ENCODE data around the gene POC1A. TPM values are rescaled to one million over a fixed set of nuclear protein-coding genes. Genes with fewer than 3 reads are reported as not detected.

Gene POC1A
- total and polyA plus RNA-seq, 2 donors (not counting 1 experiment from before 2014, with no cell fraction given) = 3.8 to 17.7 TPM

DNA sequence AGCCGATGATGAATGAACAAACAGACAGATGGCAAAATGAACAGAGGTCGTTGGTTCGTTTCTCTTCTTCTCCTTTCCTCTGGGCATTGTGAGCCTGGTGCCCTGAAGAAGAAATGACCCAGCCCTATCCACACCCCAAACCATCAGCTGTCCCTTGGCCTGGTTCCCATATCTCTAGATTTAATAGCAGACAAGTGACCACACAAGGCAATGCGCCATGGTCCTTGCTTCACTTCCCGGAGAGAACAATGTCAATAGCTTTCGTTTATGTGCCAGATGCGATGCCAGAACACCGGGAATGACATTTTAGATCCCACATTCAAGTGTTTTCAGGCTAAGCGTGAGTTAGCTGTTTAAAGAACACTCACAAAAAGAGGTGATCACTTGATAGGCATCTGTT lies 17.7 kb downstream of the POC1A start:
- no peak overlapping the region for H2AFZ ChIP-seq (ENCODE audit: low read length)
- no peak overlapping the region for H3K9ac ChIP-seq (ENCODE audit: insufficient read depth, low read length)
- peak in 1 of 2 donors; percentile 40 for DNase-seq (ENCODE audit: low read depth in 2 of 2)
- H3K4me3 ChIP-seq (replicated peaks in 1 of 4; ENCODE audit: control extremely low read depth in 1 of 4, insufficient read depth in 1 of 4, low read depth in 3 of 4, low read length in 4 of 4) = no peak overlapping the region
- H3K27me3 ChIP-seq (ENCODE audit: control insufficient read depth, insufficient read depth, low read length) = no peaks in the 10 kb centered on the region
- H3K9me3 ChIP-seq (ENCODE audit: control insufficient read depth, insufficient read depth, low read depth, low read length) = no peaks in the 10 kb centered on the region
- TF ChIP-seq EZH2 (IDR thresholded peaks at IDR 0.05; ENCODE audit: low read length, missing control alignments) = no peak
- TF ChIP-seq, protein P1, sequence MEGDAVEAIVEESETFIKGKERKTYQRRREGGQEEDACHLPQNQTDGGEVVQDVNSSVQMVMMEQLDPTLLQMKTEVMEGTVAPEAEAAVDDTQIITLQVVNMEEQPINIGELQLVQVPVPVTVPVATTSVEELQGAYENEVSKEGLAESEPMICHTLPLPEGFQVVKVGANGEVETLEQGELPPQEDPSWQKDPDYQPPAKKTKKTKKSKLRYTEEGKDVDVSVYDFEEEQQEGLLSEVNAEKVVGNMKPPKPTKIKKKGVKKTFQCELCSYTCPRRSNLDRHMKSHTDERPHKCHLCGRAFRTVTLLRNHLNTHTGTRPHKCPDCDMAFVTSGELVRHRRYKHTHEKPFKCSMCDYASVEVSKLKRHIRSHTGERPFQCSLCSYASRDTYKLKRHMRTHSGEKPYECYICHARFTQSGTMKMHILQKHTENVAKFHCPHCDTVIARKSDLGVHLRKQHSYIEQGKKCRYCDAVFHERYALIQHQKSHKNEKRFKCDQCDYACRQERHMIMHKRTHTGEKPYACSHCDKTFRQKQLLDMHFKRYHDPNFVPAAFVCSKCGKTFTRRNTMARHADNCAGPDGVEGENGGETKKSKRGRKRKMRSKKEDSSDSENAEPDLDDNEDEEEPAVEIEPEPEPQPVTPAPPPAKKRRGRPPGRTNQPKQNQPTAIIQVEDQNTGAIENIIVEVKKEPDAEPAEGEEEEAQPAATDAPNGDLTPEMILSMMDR (conservative IDR thresholded peaks at IDR 0.05 in 1 of 2, IDR thresholded peaks at IDR 0.05 in 1 of 2; ENCODE audit: low read depth in 1 of 2, low read length in 2 of 2) = no peak
- no peak overlapping the region for H3K27ac ChIP-seq (ENCODE audit: insufficient read depth, low read length)
- H4K20me1 ChIP-seq (ENCODE audit: control insufficient read depth, extremely low read depth, insufficient read depth, low read length) = no peaks in the 10 kb centered on the region
- H3K4me1 ChIP-seq (ENCODE audit: control insufficient read depth, extremely low read depth, insufficient read depth, low read length) = no peaks in the 10 kb centered on the region
- H3K36me3 ChIP-seq (ENCODE audit: control insufficient read depth, insufficient read depth, low read length) = peaks cover 5% of the 10 kb centered on the region
- no peak overlapping the region for H3K4me2 ChIP-seq (ENCODE audit: extremely low read depth, insufficient read depth, low read length)
- no peaks in the 10 kb centered on the region for H3K79me2 ChIP-seq (ENCODE audit: control insufficient read depth, insufficient read depth, low read length)

DNA sequence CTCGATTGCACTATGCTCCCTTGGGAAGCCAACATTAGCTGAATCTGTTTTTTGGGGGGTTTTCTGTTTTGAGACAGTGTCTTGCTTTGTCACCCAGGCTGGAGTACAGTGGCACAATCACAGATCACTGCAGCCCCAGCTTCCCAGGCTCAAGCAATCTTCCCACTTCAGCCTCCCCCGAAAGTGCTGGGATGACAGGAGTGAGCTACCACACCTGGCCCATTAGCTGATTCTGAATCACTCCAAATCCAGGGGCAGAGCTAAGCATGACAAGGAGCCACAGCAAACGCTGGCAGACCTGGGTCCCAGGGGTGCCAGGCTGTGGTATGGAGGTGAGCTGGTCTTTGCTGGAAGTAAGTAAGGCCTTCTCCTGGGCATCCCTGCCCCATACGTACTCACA lies 18.9 kb downstream of the POC1A start:
- Histone ChIP-seq H3K9ac (ENCODE audit: insufficient read depth, low read length) (no peak overlapping the region), H3K9me3 (ENCODE audit: control insufficient read depth, insufficient read depth, low read depth, low read length) (no peaks in the 10 kb centered on the region), H3K27ac (ENCODE audit: insufficient read depth, low read length) (no peak overlapping the region), H3K4me1 (ENCODE audit: control insufficient read depth, extremely low read depth, insufficient read depth, low read length) (no peaks in the 10 kb centered on the region), H3K27me3 (ENCODE audit: control insufficient read depth, insufficient read depth, low read length) (no peaks in the 10 kb centered on the region), H3K79me2 (ENCODE audit: control insufficient read depth, insufficient read depth, low read length) (no peaks in the 10 kb centered on the region), H4K20me1 (ENCODE audit: control insufficient read depth, extremely low read depth, insufficient read depth, low read length) (no peaks in the 10 kb centered on the region), H3K36me3 (ENCODE audit: control insufficient read depth, insufficient read depth, low read length) (peaks cover 5% of the 10 kb centered on the region), H3K4me3 (replicated peaks in 1 of 4; ENCODE audit: control extremely low read depth in 1 of 4, insufficient read depth in 1 of 4, low read depth in 3 of 4, low read length in 4 of 4) (no peak overlapping the region), H2AFZ (ENCODE audit: low read length) (no peak overlapping the region), H3K4me2 (ENCODE audit: extremely low read depth, insufficient read depth, low read length) (no peak overlapping the region)
- no peak for DNase-seq (ENCODE audit: low read depth in 2 of 2)
- TF ChIP-seq, protein P1 (conservative IDR thresholded peaks at IDR 0.05 in 1 of 2, IDR thresholded peaks at IDR 0.05 in 1 of 2; ENCODE audit: low read depth in 1 of 2, low read length in 2 of 2) = no peak
- no peak for TF ChIP-seq EZH2 (IDR thresholded peaks at IDR 0.05; ENCODE audit: low read length, missing control alignments)

DNA sequence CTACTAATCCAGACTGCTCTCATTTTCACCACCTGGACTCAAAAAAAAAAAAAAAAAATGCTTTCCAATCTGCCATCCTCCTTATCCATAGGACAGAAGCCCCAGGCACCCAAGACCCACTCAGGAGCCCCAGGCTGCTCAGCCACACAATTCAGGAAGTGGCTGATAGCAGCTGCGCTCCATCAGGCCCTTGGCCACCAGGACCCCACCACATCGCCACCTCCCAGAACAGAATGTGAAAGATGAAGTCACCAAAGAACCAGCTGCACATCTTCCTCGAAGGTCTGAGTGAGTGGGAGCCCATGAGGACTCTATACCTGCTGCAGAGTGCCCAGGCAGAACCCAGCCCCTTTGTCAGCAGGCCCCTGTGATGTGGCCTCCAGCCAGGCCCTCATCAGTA lies 19.5 kb downstream of the POC1A start:
- no peaks in the 10 kb centered on the region for H3K27me3 ChIP-seq (ENCODE audit: control insufficient read depth, insufficient read depth, low read length)
- no peaks in the 10 kb centered on the region for H3K79me2 ChIP-seq (ENCODE audit: control insufficient read depth, insufficient read depth, low read length)
- H3K4me3 ChIP-seq (replicated peaks in 1 of 4; ENCODE audit: control extremely low read depth in 1 of 4, insufficient read depth in 1 of 4, low read depth in 3 of 4, low read length in 4 of 4) = no peak overlapping the region
- no peak overlapping the region for H3K27ac ChIP-seq (ENCODE audit: insufficient read depth, low read length)
- H3K9ac ChIP-seq (ENCODE audit: insufficient read depth, low read length) = no peak overlapping the region
- no peak for DNase-seq (ENCODE audit: low read depth in 2 of 2)
- TF ChIP-seq EZH2 (IDR thresholded peaks at IDR 0.05; ENCODE audit: low read length, missing control alignments) = no peak
- TF ChIP-seq, protein P1 (conservative IDR thresholded peaks at IDR 0.05 in 1 of 2, IDR thresholded peaks at IDR 0.05 in 1 of 2; ENCODE audit: low read depth in 1 of 2, low read length in 2 of 2) = no peak
- no peaks in the 10 kb centered on the region for H3K9me3 ChIP-seq (ENCODE audit: control insufficient read depth, insufficient read depth, low read depth, low read length)
- H2AFZ ChIP-seq (ENCODE audit: low read length) = no peak overlapping the region
- no peak overlapping the region for H3K4me2 ChIP-seq (ENCODE audit: extremely low read depth, insufficient read depth, low read length)
- no peaks in the 10 kb centered on the region for H3K4me1 ChIP-seq (ENCODE audit: control insufficient read depth, extremely low read depth, insufficient read depth, low read length)
- H3K36me3 ChIP-seq (ENCODE audit: control insufficient read depth, insufficient read depth, low read length) = peaks cover 5% of the 10 kb centered on the region
- no peaks in the 10 kb centered on the region for H4K20me1 ChIP-seq (ENCODE audit: control insufficient read depth, extremely low read depth, insufficient read depth, low read length)

Measured in fibroblast of lung (primary cell).